DOHH2 (cell line): ENCODE data around the gene FKBP15.

Experiments used
- CTCF ChIP-seq: fragments of 200-600 bp; sonication (generic); IDR thresholded peaks from one replicate; pipeline ENCODE4 v1.5.1; 2014; ENCODE audit warnings: antibody characterized with exemption, mild to moderate bottlenecking, low read depth, low read length; ENCODE audit not compliant: poor library complexity, severe bottlenecking
- EZH2phosphoT487 ChIP-seq: fragments of 200-600 bp; sonication (generic); IDR thresholded peaks from 2 replicates; pipeline ENCODE4 v1.6.1; 2017; ENCODE audit warnings: borderline replicate concordance, mild to moderate bottlenecking, antibody characterized with exemption, low read length, moderate library complexity, mixed read lengths

GRCh38 chr9:113267911-113268566 is 47.0 kb upstream of the FKBP15 start:
- no peak for TF ChIP-seq CTCF
- TF ChIP-seq EZH2phosphoT487, result no peak
